ENCODE measurements around the gene C5orf22.

C5orf22 gene

GRCh38 chr5:31568302-31568835 lies 36.3 kb downstream of the C5orf22 start:
- FAIRE-seq (no peak), DNase-seq (ENCODE audit: insufficient read length, low spot score) (no peak)
- TF ChIP-seq POLR2A (IDR thresholded peaks at IDR 0.05; ENCODE audit: low read depth, low read length), result no peak

- FAIRE-seq, result no peak
- DNase-seq (ENCODE audit: insufficient read length, low spot score), result no peak
Measured at GRCh38 chr5:31569068-31569467, 37.0 kb downstream of the C5orf22 start.

GRCh38 chr5:31573494-31574142 lies 41.5 kb downstream of the C5orf22 start:
- no peak for TF ChIP-seq POLR2A (IDR thresholded peaks at IDR 0.05; ENCODE audit: low read depth, low read length)
- FAIRE-seq (no peak), DNase-seq (ENCODE audit: insufficient read length, low spot score) (no peak)

More at GRCh38 chr5:31569068-31569467, 37.0 kb downstream of the C5orf22 start:
- no peak for TF ChIP-seq POLR2A (IDR thresholded peaks at IDR 0.05; ENCODE audit: low read depth, low read length)

GRCh38 chr5:31574772-31575171 lies 42.7 kb downstream of the C5orf22 start:
- TF ChIP-seq POLR2A (IDR thresholded peaks at IDR 0.05; ENCODE audit: low read depth, low read length), result no peak
- DNase-seq (ENCODE audit: insufficient read length, low spot score) (no peak), FAIRE-seq (no peak)

- FAIRE-seq, result no peak
- no peak for DNase-seq (ENCODE audit: insufficient read length, low spot score)
- TF ChIP-seq POLR2A (IDR thresholded peaks at IDR 0.05; ENCODE audit: low read depth, low read length), result no peak
Measured at GRCh38 chr5:31577438-31577837, 45.3 kb downstream of the C5orf22 start.

- FAIRE-seq (no peak), DNase-seq (ENCODE audit: insufficient read length, low spot score) (no peak)
- no peak for TF ChIP-seq POLR2A (IDR thresholded peaks at IDR 0.05; ENCODE audit: low read depth, low read length)
Measured at GRCh38 chr5:31579558-31579957, 47.5 kb downstream of the C5orf22 start.

GRCh38 chr5:31581498-31582099 lies 49.5 kb downstream of the C5orf22 start:
- DNase-seq (ENCODE audit: insufficient read length, low spot score) (no peak), FAIRE-seq (no peak)
- TF ChIP-seq POLR2A (IDR thresholded peaks at IDR 0.05; ENCODE audit: low read depth, low read length), result no peak

- no peak for DNase-seq (ENCODE audit: insufficient read length, low spot score)
- FAIRE-seq, result no peak
- no peak for TF ChIP-seq POLR2A (IDR thresholded peaks at IDR 0.05; ENCODE audit: low read depth, low read length)
Measured at GRCh38 chr5:31583129-31583528, 51.0 kb downstream of the C5orf22 start.

GRCh38 chr5:31585166-31585894 lies 53.2 kb downstream of the C5orf22 start:
- no peak for DNase-seq (ENCODE audit: insufficient read length, low spot score)
- no peak for FAIRE-seq
- no peak for TF ChIP-seq POLR2A (IDR thresholded peaks at IDR 0.05; ENCODE audit: low read depth, low read length)

GRCh38 chr5:31585895-31586270 lies 53.8 kb downstream of the C5orf22 start:
- DNase-seq (ENCODE audit: insufficient read length, low spot score) (no peak), FAIRE-seq (no peak)
- TF ChIP-seq POLR2A (IDR thresholded peaks at IDR 0.05; ENCODE audit: low read depth, low read length), result no peak

GRCh38 chr5:31587546-31587945 lies 55.4 kb downstream of the C5orf22 start:
- DNase-seq (ENCODE audit: insufficient read length, low spot score), result no peak
- no peak for FAIRE-seq
- TF ChIP-seq POLR2A (IDR thresholded peaks at IDR 0.05; ENCODE audit: low read depth, low read length), result no peak

GRCh38 chr5:31593665-31594064 lies 61.6 kb downstream of the C5orf22 start:
- no peak for DNase-seq (ENCODE audit: insufficient read length, low spot score)
- no peak for TF ChIP-seq POLR2A (IDR thresholded peaks at IDR 0.05; ENCODE audit: low read depth, low read length)
- FAIRE-seq, result no peak

GRCh38 chr5:31596354-31596753 lies 64.3 kb downstream of the C5orf22 start:
- TF ChIP-seq POLR2A (IDR thresholded peaks at IDR 0.05; ENCODE audit: low read depth, low read length), result no peak
- no peak for DNase-seq (ENCODE audit: insufficient read length, low spot score)
- FAIRE-seq, result no peak
